BJ (cell line): ENCODE measurements around the gene FXR2. TPM values are rescaled to one million over a fixed set of nuclear protein-coding genes. Genes with fewer than 3 reads are reported as not detected.

Experiments
- CTCF ChIA-PET: fragments of 350-600 bp; formaldehyde crosslinking; extraction: SDS; loops from one replicate; lab custom pipeline; 2021; ENCODE audit warnings: antibody characterized with exemption, inconsistent platforms; lab: Yijun Ruan, JAX
- POLR2A ChIA-PET: fragments of 300-600 bp; sonication (Branson Sonifier 250); formaldehyde crosslinking; extraction: SDS; loops from one replicate; lab custom pipeline; 2021; ENCODE audit warnings: antibody characterized with exemption; lab: Charles Lee
- DNase-seq: peaks from one replicate; pipeline ENCODE4 v3.0.0-alpha.2; 2011; ENCODE audit warnings: low read depth
- H3K27me3 ChIP-seq: 2 replicates; pipeline ENCODE4 v1.6.0; 2011; ENCODE audit warnings: low read length; ENCODE audit not compliant: control insufficient read depth, insufficient read depth
- H3K36me3 ChIP-seq: 2 replicates; pipeline ENCODE4 v1.5.1; 2011; ENCODE audit warnings: low read length; ENCODE audit not compliant: control insufficient read depth, insufficient read depth
- H3K4me3 ChIP-seq: 2 replicates; pipeline ENCODE4 v1.5.1; 2011; ENCODE audit warnings: low read depth, mild to moderate bottlenecking, control low read depth, low read length
- CTCF ChIP-seq: IDR thresholded peaks from 2 replicates; pipeline ENCODE4 v1.5.1; 2011; ENCODE audit warnings: low read depth, mild to moderate bottlenecking, control low read depth, inconsistent platforms, low read length, moderate library complexity; ENCODE audit not compliant: insufficient read depth
- polyA plus RNA-seq: library from polyadenylated mRNA; depleted of rRNA; stranded (reverse); fragments of >200 nt; gene quantifications from 2 replicates; pipeline ENCODE4 v1.2.3, GENCODE V29; 2011

FXR2 gene
- polyA plus RNA-seq, 1 experiment = 46.2 TPM

- DNase-seq = peak; percentile 76
- ChIA-PET POLR2A (no interaction called here), CTCF (interaction anchor here (1.2 to 2.7 kb wide), 3 partner anchors 8 to 108 kb away, joined by 4 to 22 read pairs (median 4); partner anchors contain the start of genes SOX15 and TP53)
- no peak for TF ChIP-seq CTCF
- peak within 1 kb of the TSS; percentile 6; the same call in 1 of the 2 replicates for H3K4me3 ChIP-seq
- H3K36me3 ChIP-seq = peaks cover 34% of the 10 kb centered on the region
- H3K27me3 ChIP-seq = no peaks in the 10 kb centered on the region
These were observed 35.5 kb downstream of the FXR2 start, which contains the start of gene CD68 for GRCh38 chr17:7579001-7579833. Gene CD68 (plus strand): TSS chr17:7579638. CDS start chr17:7579678, 40 bp downstream.

GRCh38 chr17:7577327-7578199 lies 37.1 kb downstream of the FXR2 start:
- Histone ChIP-seq H3K4me3 (no peak overlapping the region), H3K27me3 (no peaks in the 10 kb centered on the region), H3K36me3 (peaks cover 39% of the 10 kb centered on the region)
- DNase-seq = no peak
- ChIA-PET POLR2A (no interaction called here), CTCF (interaction anchor here (4.5 kb wide), 1 partner anchor 11 kb away, joined by 29 read pairs; the partner anchor contains the start of gene SOX15)
- TF ChIP-seq CTCF = no peak

- no peak overlapping the region for H3K4me3 ChIP-seq
- no peak for DNase-seq
- no peaks in the 10 kb centered on the region for H3K27me3 ChIP-seq
- TF ChIP-seq CTCF = no peak
- ChIA-PET CTCF (interaction anchor here (1.0 to 4.5 kb wide), 3 partner anchors 13 to 111 kb away, joined by 5 to 29 read pairs (median 6); partner anchors contain the start of genes SOX15 and TP53), POLR2A (no interaction called here)
- peaks cover 39% of the 10 kb centered on the region for H3K36me3 ChIP-seq
These were observed 38.2 kb downstream of the FXR2 start for GRCh38 chr17:7576432-7576937.

GRCh38 chr17:7575959-7576358 lies 38.7 kb downstream of the FXR2 start:
- H3K27me3 ChIP-seq = no peaks in the 10 kb centered on the region
- no peak for TF ChIP-seq CTCF
- no peak overlapping the region for H3K4me3 ChIP-seq
- peaks cover 42% of the 10 kb centered on the region for H3K36me3 ChIP-seq
- POLR2A ChIA-PET = interaction anchor here (0.6 kb wide), 1 partner anchor 172 kb away, joined by 6 read pairs; the partner anchor contains the start of gene TMEM256
- no peak for DNase-seq
- CTCF ChIA-PET = interaction anchor here (1.0 to 4.5 kb wide), 3 partner anchors 13 to 111 kb away, joined by 5 to 29 read pairs (median 6); partner anchors contain the start of genes SOX15 and TP53
